H9 (cell line): ENCODE results near the gene IL15RA. TPM values are rescaled to one million over a fixed set of nuclear protein-coding genes. Genes with fewer than 3 reads are reported as not detected.

ENCODE experiments used
- DNase-seq: peaks from one replicate; pipeline ENCODE4 v3.0.0-alpha.2; 2017
- H2AFZ ChIP-seq: one replicate; pipeline ENCODE4 v1.6.1; 2013; ENCODE audit warnings: mild to moderate bottlenecking, low read length, control low read depth, moderate library complexity
- H2AK5ac ChIP-seq: 2 replicates; pipeline ENCODE4 v1.6.1; 2013; ENCODE audit warnings: low read length, control low read depth, mixed read lengths; ENCODE audit not compliant: insufficient read length
- H2BK120ac ChIP-seq: one replicate; pipeline ENCODE4 v1.6.1; 2013; ENCODE audit warnings: low read depth, mild to moderate bottlenecking, low read length, control low read depth, inconsistent platforms; ENCODE audit not compliant: poor library complexity, severe bottlenecking
- H2BK12ac ChIP-seq: 2 replicates; pipeline ENCODE4 v1.6.1; 2013; ENCODE audit warnings: low read length, control low read depth, mixed read lengths, low read depth; ENCODE audit not compliant: insufficient read length
- H2BK15ac ChIP-seq: 2 replicates; pipeline ENCODE4 v1.6.1; 2013; ENCODE audit warnings: low read depth, low read length, control low read depth
- H2BK20ac ChIP-seq: one replicate; pipeline ENCODE4 v1.6.1; 2013; ENCODE audit warnings: low read depth, mild to moderate bottlenecking, low read length, control low read depth, inconsistent platforms; ENCODE audit not compliant: poor library complexity, severe bottlenecking
- H2BK5ac ChIP-seq: 2 replicates; pipeline ENCODE4 v1.6.1; 2013; ENCODE audit warnings: low read length, control low read depth, mixed read lengths; ENCODE audit not compliant: insufficient read length
- H3K14ac ChIP-seq: 2 replicates; pipeline ENCODE4 v1.6.1; 2013; ENCODE audit warnings: low read length, control low read depth; ENCODE audit not compliant: insufficient read depth
- H3K18ac ChIP-seq: 2 replicates; pipeline ENCODE4 v1.6.1; 2013; ENCODE audit warnings: low read depth, mild to moderate bottlenecking, mixed read lengths, low read length, control low read depth; ENCODE audit not compliant: insufficient read length
- H3K23ac ChIP-seq: 2 replicates; pipeline ENCODE4 v1.6.1; 2013; ENCODE audit warnings: low read length, control low read depth, mixed read lengths, low read depth; ENCODE audit not compliant: insufficient read length
- H3K23me2 ChIP-seq: 2 replicates; pipeline ENCODE4 v1.6.1; 2013; ENCODE audit warnings: low read depth, mild to moderate bottlenecking, mixed read lengths, low read length, control low read depth; ENCODE audit not compliant: insufficient read length, poor library complexity, severe bottlenecking
- H3K27ac ChIP-seq: 2 replicates; pipeline ENCODE4 v1.5.1; 2013; ENCODE audit warnings: low read length, control low read depth, mixed read lengths, low read depth; ENCODE audit not compliant: insufficient read length
- H3K27me3 ChIP-seq: 2 replicates; pipeline ENCODE4 v1.6.1; 2013; ENCODE audit warnings: low read length, control low read depth, inconsistent platforms; ENCODE audit not compliant: insufficient read depth
- H3K4ac ChIP-seq: 2 replicates; pipeline ENCODE4 v1.6.1; 2013; ENCODE audit warnings: low read depth, mild to moderate bottlenecking, control low read depth, inconsistent platforms, low read length, moderate library complexity
- H3K4me1 ChIP-seq: 2 replicates; pipeline ENCODE4 v1.6.1; 2013; ENCODE audit warnings: low read length, control low read depth, inconsistent platforms; ENCODE audit not compliant: insufficient read depth
- H3K4me2 ChIP-seq: 2 replicates; pipeline ENCODE4 v1.6.1; 2013; ENCODE audit warnings: low read length, control low read depth, mixed read lengths; ENCODE audit not compliant: insufficient read length, insufficient read depth
- H3K56ac ChIP-seq: 2 replicates; pipeline ENCODE4 v1.6.1; 2013; ENCODE audit warnings: low read depth, mild to moderate bottlenecking, mixed read lengths, low read length, control low read depth; ENCODE audit not compliant: insufficient read length
- H3K79me1 ChIP-seq: 2 replicates; pipeline ENCODE4 v1.6.1; 2013; ENCODE audit warnings: low read depth, mild to moderate bottlenecking, moderate library complexity, low read length, control low read depth, inconsistent platforms; ENCODE audit not compliant: insufficient read depth, poor library complexity, severe bottlenecking
- H3K79me2 ChIP-seq: 2 replicates; pipeline ENCODE4 v1.6.1; 2013; ENCODE audit warnings: low read length, control low read depth, inconsistent platforms; ENCODE audit not compliant: insufficient read depth
- H3K9ac ChIP-seq: 2 replicates; pipeline ENCODE4 v1.6.1; 2013; ENCODE audit warnings: low read length, control low read depth, mixed read lengths; ENCODE audit not compliant: insufficient read length; ENCODE audit errors: extremely low read depth
- H3K9me3 ChIP-seq: one replicate; pipeline ENCODE4 v1.6.1; 2013; ENCODE audit warnings: low read depth, low read length, inconsistent platforms; ENCODE audit not compliant: control insufficient read depth
- H3T11ph ChIP-seq: one replicate; pipeline ENCODE4 v1.6.1; 2013; ENCODE audit warnings: mild to moderate bottlenecking, low read length, control low read depth, inconsistent platforms
- H4K20me1 ChIP-seq: one replicate; pipeline ENCODE4 v1.6.1; 2013; ENCODE audit not compliant: control insufficient read depth, insufficient read length, insufficient read depth
- H4K5ac ChIP-seq: 2 replicates; pipeline ENCODE4 v1.6.1; 2013; ENCODE audit warnings: low read depth, mild to moderate bottlenecking, mixed read lengths, low read length, control low read depth; ENCODE audit not compliant: insufficient read length
- H4K8ac ChIP-seq: replicated peaks from 2 replicates; pipeline ENCODE4 v1.6.1; 2013; ENCODE audit warnings: low read length, control low read depth, mixed read lengths, low read depth; ENCODE audit not compliant: insufficient read length
- H4K91ac ChIP-seq: 2 replicates; pipeline ENCODE4 v1.6.1; 2013; ENCODE audit warnings: low read depth, mild to moderate bottlenecking, moderate library complexity, mixed read lengths, low read length, control low read depth; ENCODE audit not compliant: insufficient read length
- H3K27ac Mint-ChIP-seq, 3 experiments: 2 replicates in 2 of 3; 3 replicates in 1 of 3; pipeline ENCODE4 v1.8.0; 2020 to 2021; ENCODE audit warnings: mixed read lengths in 3 of 3, mild to moderate bottlenecking in 1 of 3, moderate library complexity in 1 of 3
- H3K27me3 Mint-ChIP-seq: 2 replicates; pipeline ENCODE4 v1.8.0; 2021; ENCODE audit warnings: low read depth, mild to moderate bottlenecking, moderate library complexity, mixed read lengths
- H3K36me3 Mint-ChIP-seq, 3 experiments: 2 replicates in 2 of 3; 3 replicates in 1 of 3; pipeline ENCODE4 v1.8.0; 2020 to 2021; ENCODE audit warnings: low read depth in 3 of 3, mixed read lengths in 3 of 3; ENCODE audit not compliant: insufficient read depth in 1 of 3
- H3K4me1 Mint-ChIP-seq, 2 experiments: 2 replicates each; pipeline ENCODE4 v1.8.0; 2020; ENCODE audit warnings: mixed read lengths in 2 of 2
- H3K4me3 Mint-ChIP-seq, 2 experiments: 2 replicates in 1 of 2; 3 replicates in 1 of 2; pipeline ENCODE4 v1.8.0; 2020 to 2021; ENCODE audit warnings: mild to moderate bottlenecking in 2 of 2, mixed read lengths in 2 of 2, moderate library complexity in 1 of 2
- H3K9me3 Mint-ChIP-seq, 2 experiments: 2 replicates in 1 of 2; 3 replicates in 1 of 2; pipeline ENCODE4 v1.8.0; 2020; ENCODE audit warnings: mild to moderate bottlenecking in 2 of 2, mixed read lengths in 2 of 2, moderate library complexity in 1 of 2
- CTCF ChIP-seq: fragments of 200-600 bp; sonication (generic); conservative IDR thresholded peaks from 3 replicates; pipeline ENCODE4 v1.8.0; 2021; ENCODE audit warnings: antibody characterized with exemption, mild to moderate bottlenecking
- WGBS: extraction: QIAGEN DNeasy Blood & Tissue Kit; methylation state at CpG from one replicate; pipeline ENCODE4 v1.1.7; 2013; ENCODE audit warnings: missing lambda C conversion rate, low lambda C conversion rate, mixed read lengths; ENCODE audit not compliant: insufficient read length; ENCODE audit errors: extremely low coverage; 5-methylcytosine and 5-hydroxymethylcytosine counted together
- total RNA-seq: library from RNA; stranded (reverse); gene quantifications from 2 replicates; pipeline ENCODE4 v1.2.1, GENCODE V29; 2021

The IL15RA gene
- total RNA-seq, 1 experiment from 2014 or later: 0.31 TPM

- no peaks in the 10 kb centered on the region for H3K23me2 ChIP-seq
- no peaks in the 10 kb centered on the region for H4K20me1 ChIP-seq
- H3K9me3 ChIP-seq: no peaks in the 10 kb centered on the region
- no peaks in the 10 kb centered on the region; the same call in 1 of the 2 replicates for H3K4me1 ChIP-seq
- no peak overlapping the region for H4K91ac ChIP-seq
- Mint-ChIP-seq H3K27me3 (no peaks in the 10 kb centered on the region; the same call in 1 of the 2 replicates), H3K4me1 (peaks cover 3 to 5% of the 10 kb centered on the region in 2 experiments; a peak in 2 of 4 replicates), H3K27ac (no peak overlapping the region; a peak in 1 of 7 replicates), H3K4me3 (no peak overlapping the region), H3K9me3 (no peaks in the 10 kb centered on the region), H3K36me3 (no peaks in the 10 kb centered on the region)
- no peak overlapping the region for H3K23ac ChIP-seq
- peak; percentile 23 for DNase-seq
- WGBS: no CpG with 5 or more reads among the region's 10 CpGs
- no peaks in the 10 kb centered on the region for H3K79me1 ChIP-seq
- H3K9ac ChIP-seq: no peak overlapping the region
- no peak overlapping the region for H3T11ph ChIP-seq
- no peaks in the 10 kb centered on the region for H3K27me3 ChIP-seq
- no peak overlapping the region for H4K8ac ChIP-seq
- no peak overlapping the region for H2BK20ac ChIP-seq
- no peak overlapping the region for H2AFZ ChIP-seq
- H2AK5ac ChIP-seq: no peak overlapping the region
- no peak overlapping the region for H2BK120ac ChIP-seq
- no peak overlapping the region for H3K27ac ChIP-seq
- H3K18ac ChIP-seq: no peak overlapping the region
- H3K56ac ChIP-seq: no peak overlapping the region
- no peak overlapping the region for H2BK15ac ChIP-seq
- H3K79me2 ChIP-seq: no peaks in the 10 kb centered on the region
- no peak overlapping the region for H3K4me2 ChIP-seq
- H2BK5ac ChIP-seq: no peak overlapping the region
- H4K5ac ChIP-seq: no peak overlapping the region
- H3K4ac ChIP-seq: no peak overlapping the region
- no peak for TF ChIP-seq CTCF
- no peak overlapping the region for H2BK12ac ChIP-seq
- H3K14ac ChIP-seq: no peak overlapping the region
These were observed 17.7 kb downstream of the IL15RA start for GRCh38 chr10:5959581-5960069.
